ENCODE data around the gene PRELP.

PRELP gene

DNA sequence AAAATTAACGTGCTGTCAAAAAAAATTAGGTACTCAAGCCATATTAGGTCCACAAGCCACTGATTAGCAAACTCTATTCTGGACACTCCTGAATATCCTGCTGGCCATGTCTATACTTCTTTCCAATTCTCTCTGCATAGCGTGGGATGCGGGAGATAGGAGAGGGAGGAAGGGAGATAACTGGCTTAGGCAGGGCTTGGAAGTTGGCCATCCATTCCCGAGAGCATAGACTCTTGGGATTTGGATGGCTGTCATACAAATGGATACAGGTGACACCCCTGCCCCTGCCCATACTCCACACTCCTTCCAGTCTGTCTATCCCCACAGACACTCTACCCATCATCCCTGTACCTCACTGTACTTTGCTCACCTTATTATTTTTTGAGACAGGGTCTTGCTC, 2.3 kb upstream of the PRELP start:
- TF ChIP-seq TAF1 (IDR thresholded peaks at IDR 0.05; ENCODE audit: borderline replicate concordance, insufficient read depth, low read length), result no peak
- no peak for TF ChIP-seq FOXP2 (optimal IDR thresholded peaks at IDR 0.05; ENCODE audit: borderline replicate concordance, extremely low read depth, extremely low read length, insufficient read depth)
- TF ChIP-seq POLR2AphosphoS5 (IDR thresholded peaks at IDR 0.05; ENCODE audit: low read depth, low read length), result no peak
- no peak for TF ChIP-seq SIN3A (IDR thresholded peaks at IDR 0.05; ENCODE audit: borderline replicate concordance, insufficient read depth, low read length)
- TF ChIP-seq, protein P1, sequence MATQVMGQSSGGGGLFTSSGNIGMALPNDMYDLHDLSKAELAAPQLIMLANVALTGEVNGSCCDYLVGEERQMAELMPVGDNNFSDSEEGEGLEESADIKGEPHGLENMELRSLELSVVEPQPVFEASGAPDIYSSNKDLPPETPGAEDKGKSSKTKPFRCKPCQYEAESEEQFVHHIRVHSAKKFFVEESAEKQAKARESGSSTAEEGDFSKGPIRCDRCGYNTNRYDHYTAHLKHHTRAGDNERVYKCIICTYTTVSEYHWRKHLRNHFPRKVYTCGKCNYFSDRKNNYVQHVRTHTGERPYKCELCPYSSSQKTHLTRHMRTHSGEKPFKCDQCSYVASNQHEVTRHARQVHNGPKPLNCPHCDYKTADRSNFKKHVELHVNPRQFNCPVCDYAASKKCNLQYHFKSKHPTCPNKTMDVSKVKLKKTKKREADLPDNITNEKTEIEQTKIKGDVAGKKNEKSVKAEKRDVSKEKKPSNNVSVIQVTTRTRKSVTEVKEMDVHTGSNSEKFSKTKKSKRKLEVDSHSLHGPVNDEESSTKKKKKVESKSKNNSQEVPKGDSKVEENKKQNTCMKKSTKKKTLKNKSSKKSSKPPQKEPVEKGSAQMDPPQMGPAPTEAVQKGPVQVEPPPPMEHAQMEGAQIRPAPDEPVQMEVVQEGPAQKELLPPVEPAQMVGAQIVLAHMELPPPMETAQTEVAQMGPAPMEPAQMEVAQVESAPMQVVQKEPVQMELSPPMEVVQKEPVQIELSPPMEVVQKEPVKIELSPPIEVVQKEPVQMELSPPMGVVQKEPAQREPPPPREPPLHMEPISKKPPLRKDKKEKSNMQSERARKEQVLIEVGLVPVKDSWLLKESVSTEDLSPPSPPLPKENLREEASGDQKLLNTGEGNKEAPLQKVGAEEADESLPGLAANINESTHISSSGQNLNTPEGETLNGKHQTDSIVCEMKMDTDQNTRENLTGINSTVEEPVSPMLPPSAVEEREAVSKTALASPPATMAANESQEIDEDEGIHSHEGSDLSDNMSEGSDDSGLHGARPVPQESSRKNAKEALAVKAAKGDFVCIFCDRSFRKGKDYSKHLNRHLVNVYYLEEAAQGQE (IDR thresholded peaks at IDR 0.05; ENCODE audit: insufficient read depth in 1 of 2, low read depth in 2 of 2, low read length in 2 of 2), result no peak

DNA sequence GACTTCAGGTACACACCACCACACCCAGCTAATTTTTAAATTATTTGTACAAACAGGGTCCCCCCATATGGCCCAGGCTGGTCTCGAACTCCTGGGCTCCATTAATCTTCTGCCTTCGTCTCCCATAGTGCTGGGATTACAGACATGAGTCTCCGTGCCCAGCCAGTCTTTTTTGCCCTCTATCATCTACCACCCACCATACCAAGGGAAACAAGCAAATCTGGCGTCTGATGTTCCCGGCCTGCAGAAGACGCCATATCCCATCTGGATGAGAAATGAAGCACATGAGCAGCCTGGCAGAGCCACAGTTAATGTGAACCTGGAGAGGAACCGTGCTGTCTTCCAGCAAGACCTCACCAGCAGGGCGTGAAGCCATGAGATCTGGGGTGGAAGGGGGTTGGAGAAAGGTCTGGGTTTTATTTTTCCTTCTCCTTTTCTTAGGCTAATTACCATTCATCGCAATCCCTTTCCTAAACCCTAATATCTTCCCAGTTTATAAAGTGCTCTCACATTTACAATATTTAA, 1.8 kb upstream of the PRELP start:
- TF ChIP-seq TAF1 (IDR thresholded peaks at IDR 0.05; ENCODE audit: borderline replicate concordance, insufficient read depth, low read length) (no peak), POLR2AphosphoS5 (IDR thresholded peaks at IDR 0.05; ENCODE audit: low read depth, low read length) (no peak), FOXP2 (optimal IDR thresholded peaks at IDR 0.05; ENCODE audit: borderline replicate concordance, extremely low read depth, extremely low read length, insufficient read depth) (no peak), SIN3A (IDR thresholded peaks at IDR 0.05; ENCODE audit: borderline replicate concordance, insufficient read depth, low read length) (no peak)
- TF ChIP-seq, protein P1 (IDR thresholded peaks at IDR 0.05; ENCODE audit: insufficient read depth in 1 of 2, low read depth in 2 of 2, low read length in 2 of 2), result no peak

DNA sequence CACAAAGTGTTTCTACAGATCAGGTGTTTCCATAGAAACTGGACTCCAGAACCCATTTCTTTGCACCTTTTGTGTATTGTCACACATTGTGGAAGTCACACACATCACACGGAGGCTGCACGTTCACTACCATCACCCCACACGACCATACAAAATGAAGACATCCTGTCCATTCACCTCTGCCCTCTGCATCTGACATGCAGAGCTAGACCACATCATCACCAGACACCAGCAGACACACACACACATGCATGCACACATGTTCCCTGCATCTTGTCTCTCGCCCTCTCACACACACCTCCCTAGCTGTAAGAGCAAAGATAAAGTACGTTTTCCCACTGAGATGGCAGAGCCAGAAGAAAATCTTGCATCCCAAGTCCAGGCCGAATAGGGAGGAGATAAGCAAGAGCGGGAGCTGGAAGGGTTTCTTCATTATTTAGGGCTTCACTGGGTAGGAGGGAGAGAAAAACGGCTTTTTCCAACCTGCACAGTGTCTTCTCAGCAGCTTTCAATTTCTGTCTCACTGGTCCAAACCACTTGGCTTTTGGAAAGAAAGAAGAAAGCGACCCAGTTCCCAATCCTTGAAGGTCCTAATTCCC, 709 bp downstream of the PRELP start:
- TF ChIP-seq FOXP2 (optimal IDR thresholded peaks at IDR 0.05; ENCODE audit: borderline replicate concordance, extremely low read depth, extremely low read length, insufficient read depth) (no peak), POLR2AphosphoS5 (IDR thresholded peaks at IDR 0.05; ENCODE audit: low read depth, low read length) (no peak), SIN3A (IDR thresholded peaks at IDR 0.05; ENCODE audit: borderline replicate concordance, insufficient read depth, low read length) (no peak), TAF1 (IDR thresholded peaks at IDR 0.05; ENCODE audit: borderline replicate concordance, insufficient read depth, low read length) (no peak)
- TF ChIP-seq, protein P1 (IDR thresholded peaks at IDR 0.05; ENCODE audit: insufficient read depth in 1 of 2, low read depth in 2 of 2, low read length in 2 of 2), result no peak

DNA sequence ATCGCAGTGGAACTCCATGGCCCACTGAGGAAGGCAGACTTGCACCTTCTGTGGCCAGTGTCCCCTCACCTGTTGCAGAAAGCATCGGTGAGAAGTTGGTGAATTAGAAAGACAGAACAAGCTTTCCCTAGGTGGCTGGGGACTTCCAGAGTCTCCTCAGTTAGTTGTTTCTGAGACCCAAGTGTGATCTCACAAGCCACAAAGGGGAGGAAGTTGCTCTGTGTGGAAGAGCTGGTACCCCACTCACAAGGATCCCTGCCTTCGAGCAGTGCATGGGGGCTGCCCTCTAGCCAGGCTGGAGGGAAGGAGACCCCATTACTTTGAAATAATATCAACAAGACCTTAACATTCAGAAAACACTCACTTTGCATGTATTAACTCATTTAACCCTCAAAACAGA, 2.1 kb downstream of the PRELP start:
- TF ChIP-seq TAF1 (IDR thresholded peaks at IDR 0.05; ENCODE audit: borderline replicate concordance, insufficient read depth, low read length) (no peak), POLR2AphosphoS5 (IDR thresholded peaks at IDR 0.05; ENCODE audit: low read depth, low read length) (no peak), FOXP2 (optimal IDR thresholded peaks at IDR 0.05; ENCODE audit: borderline replicate concordance, extremely low read depth, extremely low read length, insufficient read depth) (no peak), SIN3A (IDR thresholded peaks at IDR 0.05; ENCODE audit: borderline replicate concordance, insufficient read depth, low read length) (no peak)
- TF ChIP-seq, protein P1 (IDR thresholded peaks at IDR 0.05; ENCODE audit: insufficient read depth in 1 of 2, low read depth in 2 of 2, low read length in 2 of 2), result no peak
